Esophagus muscularis mucosa (tissue), 4 donors: Measurements from ENCODE around the gene REXO4.

Experiments
- CTCF ChIP-seq, 3 experiments: fragments of 200-600 bp in 2 of 3; fragments of 450-650 bp in 1 of 3; sonication (generic) in 2 of 3; IDR thresholded peaks; one replicate each; pipeline ENCODE4 v1.5.1; 2017 to 2019; ENCODE audit warnings: antibody characterized with exemption in 3 of 3, mild to moderate bottlenecking in 2 of 3, moderate library complexity in 1 of 3
- EP300 ChIP-seq: sonication (generic); formaldehyde crosslinking; IDR thresholded peaks from one replicate; pipeline ENCODE4 v1.6.1; 2017; ENCODE audit warnings: antibody characterized with exemption
- POLR2A ChIP-seq: fragments of 450-650 bp; IDR thresholded peaks from one replicate; pipeline ENCODE4 v1.6.1; 2017; ENCODE audit warnings: antibody characterized with exemption, moderate library complexity, mild to moderate bottlenecking, low read depth
- POLR2AphosphoS5 ChIP-seq, 2 donors: sonication (generic); formaldehyde crosslinking; IDR thresholded peaks; one replicate each; pipeline ENCODE4 v1.6.1; 2017; ENCODE audit warnings: antibody characterized with exemption in 2 of 2

- TF ChIP-seq CTCF (IDR thresholded peaks at IDR 0.05) (no peak), POLR2AphosphoS5 (IDR thresholded peaks at IDR 0.05) (no peak), EP300 (no peak), POLR2A (no peak)
These were observed 11.4 kb upstream of the REXO4 start for GRCh38 chr9:133429214-133429613.
